ENCODE measurements around the gene ZNF783. TPM values are rescaled to one million over a fixed set of nuclear protein-coding genes. Genes with fewer than 3 reads are reported as not detected.

ZNF783 gene
- total and polyA plus RNA-seq, 9 of the 15 experiments (the other 6 are each of a cell fraction or from before 2014, with no cell fraction given), result 0.66 to 11.2 (median 5.4) TPM

DNA sequence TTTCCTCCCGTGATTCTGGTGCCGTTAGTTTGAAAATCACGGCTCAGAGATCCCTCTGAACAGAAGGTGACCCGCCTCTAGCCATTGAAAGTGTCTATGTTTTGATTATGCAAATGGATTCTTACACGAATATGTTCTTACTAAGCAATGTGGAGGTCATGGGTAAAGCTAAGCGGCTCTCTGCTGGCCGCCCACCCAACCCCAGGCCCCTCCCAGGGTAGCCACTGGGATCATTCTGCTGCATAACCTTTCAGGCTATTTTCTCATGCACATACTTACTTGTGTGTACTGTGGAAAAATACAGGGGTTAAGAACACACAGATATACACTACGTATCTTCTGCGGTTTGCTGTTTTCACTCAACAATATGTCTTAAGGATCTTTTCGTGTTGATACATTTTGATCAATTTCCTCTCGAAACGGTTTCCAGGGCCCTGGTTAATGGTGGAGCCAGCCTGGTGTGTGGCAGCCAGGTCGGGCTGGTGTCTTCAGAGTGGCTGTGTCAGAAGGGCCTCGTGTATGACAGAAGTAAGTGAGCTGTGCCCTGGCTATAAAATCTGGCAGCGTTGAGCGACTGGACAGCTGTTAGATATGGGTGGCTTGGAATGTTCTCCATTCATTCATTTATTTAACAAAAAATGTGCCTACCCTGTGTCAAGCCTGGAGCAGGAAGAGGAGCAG lies 29.9 kb downstream of the ZNF783 start:
- intact Hi-C loops (cut with micrococcal nuclease) (no loop called here), in situ Hi-C loops (cut with MboI) (no loop called here)
- H3K79me2 ChIP-seq (ENCODE audit: control insufficient read depth, insufficient read depth, low read length), result no peaks in the 10 kb centered on the region
- peaks cover 4% of the 10 kb centered on the region for H3K9me1 ChIP-seq (ENCODE audit: control insufficient read depth, insufficient read depth, low read length)
- no peak overlapping the region for H3K4me3 ChIP-seq
- no peaks in the 10 kb centered on the region for H3K36me3 ChIP-seq (ENCODE audit: control insufficient read depth, insufficient read depth, low read length)
- no TSS peak for BruUV-seq (replicated peaks)
- no peak overlapping the region for H3K27ac ChIP-seq (ENCODE audit: extremely low read depth, low read depth, low read length)
- H3K9ac ChIP-seq (ENCODE audit: insufficient read depth in 1 of 2, low read depth in 2 of 2, low read length in 2 of 2), result no peak overlapping the region
- FAIRE-seq (no peak), DNase-seq (ENCODE audit: extremely low read depth in 1 of 4, low spot score in 3 of 4) (no peak), ATAC-seq (no peak)
- H3K4me2 ChIP-seq (ENCODE audit: insufficient read depth, low read length), result no peak overlapping the region
- no peaks in the 10 kb centered on the region for H3K9me3 ChIP-seq (replicated peaks; ENCODE audit: control insufficient read depth, insufficient read depth, low read depth, low read length)
- H2AFZ ChIP-seq (ENCODE audit: low read depth, low read length), result no peak overlapping the region
- H3K4me1 ChIP-seq (replicated peaks in 1 of 2; ENCODE audit: control insufficient read depth in 2 of 2, insufficient read depth in 2 of 2, low read length in 2 of 2), result peaks cover 0 to 11% of the 10 kb centered on the region in 2 experiments; a peak in 1 of 5 replicates
- H3K27me3 ChIP-seq (ENCODE audit: control insufficient read depth in 2 of 2, insufficient read depth in 2 of 2, low read length in 2 of 2), result peaks cover 9 to 76% of the 10 kb centered on the region in 2 experiments; a peak in 4 of 5 replicates
- WGBS (ENCODE audit: insufficient coverage, low coverage, missing lambda C conversion rate), result 29% methylated on average over 16 of the region's 16 CpGs
- 0 out of 2 replicates have a peak, but pooled peaks cover 5% of the 10 kb centered on the region for H4K20me1 ChIP-seq (replicated peaks; ENCODE audit: control insufficient read depth, insufficient read depth, low read length)
- ChIA-PET CTCF (ENCODE audit: low intra/inter-chr PET ratio) (no interaction called here), POLR2A (interaction anchor here (1.5 kb wide), 1 partner anchor 18 kb away, joined by 3 read pairs; no protein-coding TSS in a partner anchor)
- TF ChIP-seq PHF8 (IDR thresholded peaks at IDR 0.05; ENCODE audit: borderline replicate concordance, low read length) (peak; percentile 15; the same call in 1 of the 2 replicates), POLR3A (IDR thresholded peaks at IDR 0.05; ENCODE audit: borderline replicate concordance, extremely low read depth, insufficient read depth, insufficient read length) (no peak), ZNF12 (CRISPR knock-in tag; IDR thresholded peaks at IDR 0.05) (no peak)

DNA sequence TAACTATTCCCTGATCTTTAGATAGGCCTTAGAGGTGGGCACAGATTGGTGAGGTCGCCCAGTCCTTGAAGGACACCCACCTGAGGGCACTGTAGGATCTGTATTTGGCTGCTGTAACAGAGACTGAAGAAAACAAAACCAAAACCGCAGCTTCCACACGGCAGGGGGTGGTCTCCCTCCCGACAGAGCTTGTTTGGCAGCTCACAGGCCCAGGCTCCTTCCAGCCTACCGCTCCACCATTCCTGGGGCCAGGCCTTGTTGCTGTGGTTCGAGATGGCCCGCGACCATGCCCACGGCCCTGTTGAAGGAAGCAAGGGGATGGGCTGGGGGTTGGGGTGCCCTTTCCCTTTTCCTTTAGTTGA lies 30.4 kb downstream of the ZNF783 start:
- DNase-seq (ENCODE audit: extremely low read depth in 1 of 4, low spot score in 3 of 4), result no peak
- Histone ChIP-seq H3K9me1 (ENCODE audit: control insufficient read depth, insufficient read depth, low read length) (peaks cover 4% of the 10 kb centered on the region), H3K27ac (ENCODE audit: extremely low read depth, low read depth, low read length) (no peak overlapping the region), H3K9ac (ENCODE audit: insufficient read depth in 1 of 2, low read depth in 2 of 2, low read length in 2 of 2) (0 out of 4 replicates have a peak overlapping the region, but pooled peaks of 1 of the 2 experiments have one; percentile 23), H3K9me3 (replicated peaks; ENCODE audit: control insufficient read depth, insufficient read depth, low read depth, low read length) (no peaks in the 10 kb centered on the region), H3K79me2 (ENCODE audit: control insufficient read depth, insufficient read depth, low read length) (no peaks in the 10 kb centered on the region), H3K36me3 (ENCODE audit: control insufficient read depth, insufficient read depth, low read length) (no peaks in the 10 kb centered on the region), H2AFZ (ENCODE audit: low read depth, low read length) (no peak overlapping the region), H3K4me1 (replicated peaks in 1 of 2; ENCODE audit: control insufficient read depth in 2 of 2, insufficient read depth in 2 of 2, low read length in 2 of 2) (peaks cover 0 to 11% of the 10 kb centered on the region in 2 experiments; a peak in 1 of 5 replicates), H3K27me3 (ENCODE audit: control insufficient read depth in 2 of 2, insufficient read depth in 2 of 2, low read length in 2 of 2) (peaks cover 8 to 71% of the 10 kb centered on the region in 2 experiments; a peak in 4 of 5 replicates), H4K20me1 (replicated peaks; ENCODE audit: control insufficient read depth, insufficient read depth, low read length) (0 out of 2 replicates have a peak, but pooled peaks cover 5% of the 10 kb centered on the region), H3K4me2 (ENCODE audit: insufficient read depth, low read length) (no peak overlapping the region), H3K4me3 (no peak overlapping the region)
- intact Hi-C loops (cut with micrococcal nuclease) (no loop called here), in situ Hi-C loops (cut with MboI) (no loop called here)
- no TSS peak for BruUV-seq (replicated peaks)
- CTCF ChIA-PET (ENCODE audit: low intra/inter-chr PET ratio), result interaction anchor here (1.3 kb wide), 1 partner anchor 130 kb away, joined by 4 read pairs; no protein-coding TSS in a partner anchor
- ATAC-seq, result peak; percentile 21
- FAIRE-seq, result no peak
- POLR2A ChIA-PET, result interaction anchor here (0.6 to 1.5 kb wide), 2 partner anchors 18 to 246 kb away, joined by 3 read pairs; no protein-coding TSS in a partner anchor
- WGBS (ENCODE audit: insufficient coverage, low coverage, missing lambda C conversion rate), result 16% methylated on average over 9 of the region's 9 CpGs
- TF ChIP-seq, protein P1, sequence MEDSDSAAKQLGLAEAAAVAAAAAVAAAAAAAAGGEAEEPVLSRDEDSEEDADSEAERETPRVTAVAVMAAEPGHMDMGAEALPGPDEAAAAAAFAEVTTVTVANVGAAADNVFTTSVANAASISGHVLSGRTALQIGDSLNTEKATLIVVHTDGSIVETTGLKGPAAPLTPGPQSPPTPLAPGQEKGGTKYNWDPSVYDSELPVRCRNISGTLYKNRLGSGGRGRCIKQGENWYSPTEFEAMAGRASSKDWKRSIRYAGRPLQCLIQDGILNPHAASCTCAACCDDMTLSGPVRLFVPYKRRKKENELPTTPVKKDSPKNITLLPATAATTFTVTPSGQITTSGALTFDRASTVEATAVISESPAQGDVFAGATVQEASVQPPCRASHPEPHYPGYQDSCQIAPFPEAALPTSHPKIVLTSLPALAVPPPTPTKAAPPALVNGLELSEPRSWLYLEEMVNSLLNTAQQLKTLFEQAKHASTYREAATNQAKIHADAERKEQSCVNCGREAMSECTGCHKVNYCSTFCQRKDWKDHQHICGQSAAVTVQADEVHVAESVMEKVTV (CRISPR knock-in tag; IDR thresholded peaks at IDR 0.05), result no peak
- TF ChIP-seq RBM15 (IDR thresholded peaks at IDR 0.05; ENCODE audit: insufficient read depth, low read length) (no peak), RBM14 (IDR thresholded peaks at IDR 0.05; ENCODE audit: borderline replicate concordance, insufficient read depth, low read depth, low read length) (no peak), ATF1 (CRISPR knock-in tag; IDR thresholded peaks at IDR 0.05) (no peak), ATF1 (tag; IDR thresholded peaks at IDR 0.05) (no peak)
- TF ChIP-seq, protein P2, sequence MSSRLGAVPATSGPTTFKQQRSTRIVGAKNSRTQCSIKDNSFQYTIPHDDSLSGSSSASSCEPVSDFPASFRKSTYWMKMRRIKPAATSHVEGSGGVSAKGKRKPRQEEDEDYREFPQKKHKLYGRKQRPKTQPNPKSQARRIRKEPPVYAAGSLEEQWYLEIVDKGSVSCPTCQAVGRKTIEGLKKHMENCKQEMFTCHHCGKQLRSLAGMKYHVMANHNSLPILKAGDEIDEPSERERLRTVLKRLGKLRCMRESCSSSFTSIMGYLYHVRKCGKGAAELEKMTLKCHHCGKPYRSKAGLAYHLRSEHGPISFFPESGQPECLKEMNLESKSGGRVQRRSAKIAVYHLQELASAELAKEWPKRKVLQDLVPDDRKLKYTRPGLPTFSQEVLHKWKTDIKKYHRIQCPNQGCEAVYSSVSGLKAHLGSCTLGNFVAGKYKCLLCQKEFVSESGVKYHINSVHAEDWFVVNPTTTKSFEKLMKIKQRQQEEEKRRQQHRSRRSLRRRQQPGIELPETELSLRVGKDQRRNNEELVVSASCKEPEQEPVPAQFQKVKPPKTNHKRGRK (tag; IDR thresholded peaks at IDR 0.05), result no peak
- TF ChIP-seq, protein P3, sequence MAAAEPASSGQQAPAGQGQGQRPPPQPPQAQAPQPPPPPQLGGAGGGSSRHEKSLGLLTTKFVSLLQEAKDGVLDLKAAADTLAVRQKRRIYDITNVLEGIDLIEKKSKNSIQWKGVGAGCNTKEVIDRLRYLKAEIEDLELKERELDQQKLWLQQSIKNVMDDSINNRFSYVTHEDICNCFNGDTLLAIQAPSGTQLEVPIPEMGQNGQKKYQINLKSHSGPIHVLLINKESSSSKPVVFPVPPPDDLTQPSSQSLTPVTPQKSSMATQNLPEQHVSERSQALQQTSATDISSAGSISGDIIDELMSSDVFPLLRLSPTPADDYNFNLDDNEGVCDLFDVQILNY (CRISPR knock-in tag; IDR thresholded peaks at IDR 0.05), result no peak
